Stimulated activated CD4-positive, alpha-beta T cell treated with anti-CD3 and anti-CD28 coated beads, Interleukin-15, amount 100 ng/mL, for 24 hours (primary cell): ENCODE data around the gene CCDC66.

Experiments used
- DNase-seq: peaks from one replicate; pipeline ENCODE4 v3.0.0-alpha.2; 2020

The CCDC66 gene

DNA sequence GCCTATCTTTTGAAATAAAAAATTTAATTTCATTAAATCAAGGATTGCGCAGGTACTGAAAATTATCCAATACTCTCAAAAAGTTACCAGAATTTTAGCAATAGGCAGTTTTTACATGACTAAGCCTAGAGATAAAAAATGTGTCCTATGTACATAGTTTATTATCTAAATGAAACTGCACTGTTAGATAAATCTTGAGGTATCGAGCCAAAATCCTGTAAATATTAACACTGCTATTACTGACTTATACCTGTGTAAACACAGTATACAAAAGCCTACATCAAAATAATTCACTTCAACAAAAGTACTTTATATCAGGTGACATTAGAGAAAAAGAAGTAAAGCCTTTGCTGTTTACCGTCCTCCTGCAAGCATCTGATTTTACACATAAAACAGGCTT lies 65.4 kb downstream of the CCDC66 start:
- DNase-seq, result no peak

- no peak for DNase-seq
Observed at GRCh38 chr3:56624725-56625124, 67.8 kb downstream of the CCDC66 start.

DNA sequence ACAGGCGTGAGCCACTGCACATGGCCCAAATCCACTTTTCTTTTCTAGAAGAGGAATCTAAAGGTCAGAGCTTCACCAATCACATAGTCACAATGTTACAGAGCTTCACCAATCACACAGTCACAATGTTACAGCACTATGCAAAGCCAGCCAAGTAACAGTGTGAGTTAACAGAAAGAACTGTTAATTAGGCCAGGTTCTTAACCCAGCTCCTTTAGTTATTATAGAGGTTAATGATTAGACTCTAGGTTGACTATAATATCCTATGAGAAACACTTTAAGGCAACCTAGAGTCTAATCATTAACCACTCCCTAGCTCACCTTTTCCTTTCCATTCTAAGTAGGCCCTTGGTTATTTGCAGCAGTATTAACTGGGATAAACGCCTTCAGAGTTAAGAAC lies 72.1 kb downstream of the CCDC66 start:
- no peak for DNase-seq

GRCh38 chr3:56629451-56629850 lies 72.5 kb downstream of the CCDC66 start:
- DNase-seq, result no peak

GRCh38 chr3:56630966-56631365 lies 74.0 kb downstream of the CCDC66 start:
- no peak for DNase-seq

DNA sequence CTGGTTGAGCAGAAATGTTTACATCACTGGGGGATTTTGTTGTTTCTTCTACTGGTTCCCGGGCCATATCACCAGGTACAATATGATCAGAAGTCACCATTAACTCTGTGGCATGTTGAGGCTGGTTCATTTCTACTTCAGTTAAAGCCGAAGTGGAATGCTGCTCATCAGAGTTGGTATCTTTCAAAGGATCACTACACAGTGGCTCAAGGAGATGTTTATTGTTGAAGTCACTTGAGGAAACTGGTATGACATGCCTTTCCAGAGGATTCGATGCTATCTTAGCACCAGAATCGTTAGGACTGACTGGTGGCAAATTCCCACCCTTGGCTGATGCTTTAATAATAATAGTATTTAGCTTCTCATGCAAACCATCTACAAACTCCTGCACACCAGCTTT lies 76.2 kb downstream of the CCDC66 start:
- no peak for DNase-seq

GRCh38 chr3:56633602-56634535 lies 76.9 kb downstream of the CCDC66 start:
- DNase-seq, result no peak

GRCh38 chr3:56645407-56645806 lies 88.4 kb downstream of the CCDC66 start:
- no peak for DNase-seq

GRCh38 chr3:56654460-56654859 lies 97.5 kb downstream of the CCDC66 start:
- no peak for DNase-seq

DNA sequence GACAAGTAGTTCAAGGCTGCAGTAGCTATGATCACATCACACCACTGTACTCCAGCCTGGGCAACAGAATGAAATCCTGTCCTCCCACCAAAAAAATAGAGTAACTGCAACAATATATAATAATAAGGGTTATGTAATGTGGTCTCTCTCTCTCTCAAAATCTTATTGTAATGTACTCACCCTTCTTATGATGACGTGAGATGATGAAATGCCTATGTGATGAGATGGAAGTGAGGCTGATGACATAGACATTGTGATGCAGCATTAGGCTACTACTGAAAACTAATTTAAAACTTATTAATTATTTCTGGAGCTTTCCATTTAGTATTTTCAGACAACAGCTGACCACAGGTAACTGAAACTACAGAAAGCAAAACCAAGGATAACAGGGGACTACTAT lies 98.7 kb downstream of the CCDC66 start:
- DNase-seq, result no peak

- no peak for DNase-seq
Observed at GRCh38 chr3:56664823-56665222, 107.8 kb downstream of the CCDC66 start.

DNA sequence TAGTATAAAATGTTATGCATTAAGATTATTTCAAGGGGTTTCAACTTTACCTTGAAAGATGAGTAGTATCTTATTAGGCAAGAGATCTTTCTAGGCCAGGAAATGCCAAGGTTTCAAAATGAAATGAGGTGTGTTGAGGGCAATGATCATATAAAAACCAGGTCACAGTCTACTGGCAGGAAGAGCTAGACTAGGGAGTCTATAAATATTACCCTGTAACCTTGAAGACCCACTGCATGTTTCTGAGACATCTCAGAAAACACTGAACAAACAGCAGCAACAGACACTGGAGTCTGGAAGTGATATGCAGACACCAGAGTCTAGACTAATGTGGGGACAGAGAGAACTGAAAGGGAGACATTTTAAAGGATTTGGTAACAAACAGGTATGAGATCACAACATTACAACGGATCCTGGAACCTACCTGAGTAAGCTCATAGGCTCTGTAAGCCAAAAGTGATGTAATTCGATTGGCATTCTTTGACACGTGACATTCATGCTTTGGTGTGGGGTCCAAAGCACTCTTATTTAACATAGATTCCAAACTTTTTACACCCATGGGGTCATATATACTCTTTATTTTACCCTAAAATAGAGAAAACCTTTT lies 111.1 kb downstream of the CCDC66 start:
- no peak for DNase-seq
